H1 (cell line): ENCODE results near the gene SMC3. TPM values are rescaled to one million over a fixed set of nuclear protein-coding genes. Genes with fewer than 3 reads are reported as not detected.

Source experiments
- CTCF ChIA-PET: fragments of 300-600 bp; sonication (Branson Sonifier 250); formaldehyde crosslinking; loops from one replicate; lab custom pipeline; 2021; ENCODE audit not compliant: partially characterized antibody; lab: Charles Lee
- POLR2A ChIA-PET: fragments of 300-600 bp; sonication (Branson Sonifier 250); formaldehyde crosslinking; loops from one replicate; lab custom pipeline; 2021; ENCODE audit warnings: inconsistent platforms; ENCODE audit not compliant: partially characterized antibody; lab: Charles Lee
- DNase-seq, 2 experiments: peaks; one replicate each; pipeline versions ENCODE4 v3.0.0 to v3.0.0-alpha.2; 2010 to 2022; ENCODE audit warnings: low spot score in 2 of 2, low read depth in 1 of 2, mixed read lengths in 1 of 2
- FAIRE-seq: peaks from 2 replicates; lab custom pipeline; 2011; peaks lifted over from hg19 to GRCh38; lab: Jason Lieb, UNC
- H2AFZ ChIP-seq: 2 replicates; pipeline ENCODE4 v1.8.1; 2012; ENCODE audit warnings: low read length, inconsistent platforms
- H2AK5ac ChIP-seq: 2 replicates; pipeline ENCODE4 v1.6.1; 2013; ENCODE audit warnings: low read depth, low read length
- H2BK120ac ChIP-seq: replicated peaks from 2 replicates; pipeline ENCODE3; 2013; ENCODE audit warnings: low read depth, low read length, inconsistent platforms
- H2BK12ac ChIP-seq: 2 replicates; pipeline ENCODE4 v1.6.1; 2013; ENCODE audit warnings: low read depth, low read length
- H2BK15ac ChIP-seq: 2 replicates; pipeline ENCODE4 v1.6.1; 2013; ENCODE audit warnings: low read length
- H2BK20ac ChIP-seq: 2 replicates; pipeline ENCODE4 v1.6.1; 2013; ENCODE audit warnings: low read length
- H2BK5ac ChIP-seq: 2 replicates; pipeline ENCODE4 v1.6.1; 2013; ENCODE audit warnings: low read depth, low read length
- H3K14ac ChIP-seq: 2 replicates; pipeline ENCODE4 v1.6.1; 2013; ENCODE audit warnings: inconsistent platforms; ENCODE audit not compliant: insufficient read length
- H3K18ac ChIP-seq: 2 replicates; pipeline ENCODE4 v1.6.1; 2013; ENCODE audit warnings: low read length; ENCODE audit errors: extremely low read depth
- H3K23ac ChIP-seq: 2 replicates; pipeline ENCODE4 v1.6.1; 2013; ENCODE audit warnings: inconsistent platforms; ENCODE audit not compliant: insufficient read length
- H3K23me2 ChIP-seq: 2 replicates; pipeline ENCODE4 v1.6.1; 2013; ENCODE audit warnings: low read depth, low read length
- H3K27ac ChIP-seq: 2 replicates; pipeline ENCODE4 v1.6.1; 2011; ENCODE audit warnings: low read depth, low read length, inconsistent platforms
- H3K27me3 ChIP-seq, 4 experiments: replicated peaks in 1 of 4; 1 replicate in 1 of 4; 2 replicates in 3 of 4; pipeline versions ENCODE4 v1.6.1 to v1.8.1; 2011 to 2013; ENCODE audit warnings: low read length in 3 of 4, mild to moderate bottlenecking in 3 of 4, inconsistent platforms in 2 of 4, mixed read lengths in 2 of 4, moderate library complexity in 1 of 4; ENCODE audit not compliant: control insufficient read depth in 3 of 4, insufficient read depth in 3 of 4; ENCODE audit errors: extremely low read depth in 1 of 4
- H3K36me3 ChIP-seq, 4 experiments: 2 replicates each; pipeline versions ENCODE4 v1.6.1 to v1.8.1; 2011 to 2013; ENCODE audit warnings: mild to moderate bottlenecking in 4 of 4, low read length in 3 of 4, moderate library complexity in 2 of 4, control low read depth in 1 of 4, inconsistent platforms in 1 of 4; ENCODE audit not compliant: insufficient read depth in 4 of 4, control insufficient read depth in 2 of 4
- H3K4ac ChIP-seq: replicated peaks from 2 replicates; pipeline ENCODE3; 2013; ENCODE audit warnings: low read length, low read depth, mixed read lengths, inconsistent platforms; ENCODE audit not compliant: insufficient read length
- H3K4me1 ChIP-seq, 4 experiments: replicated peaks in 1 of 4; 1 replicate in 1 of 4; 2 replicates in 3 of 4; pipeline versions ENCODE4 v1.6.1 to v1.8.1; 2011 to 2013; ENCODE audit warnings: low read length in 3 of 4, inconsistent platforms in 2 of 4, mixed read lengths in 1 of 4; ENCODE audit not compliant: insufficient read depth in 4 of 4, control insufficient read depth in 3 of 4
- H3K4me2 ChIP-seq, 2 experiments: 2 replicates each; pipeline versions ENCODE4 v1.6.1 to v1.8.1; 2011 to 2013; ENCODE audit warnings: low read depth in 2 of 2, low read length in 2 of 2, control low read depth in 1 of 2, inconsistent platforms in 1 of 2, mild to moderate bottlenecking in 1 of 2; ENCODE audit not compliant: insufficient read depth in 1 of 2
- H3K4me3 ChIP-seq, 4 experiments: fragments of 200-600, 300-600 bp in 1 of 4; sonication (generic), shearing (Covaris generic), sonication (Bioruptor Twin) in 1 of 4; 2 replicates each; pipeline versions ENCODE4 v1.5.1 to v1.8.1; 2011 to 2016; ENCODE audit warnings: low read length in 4 of 4, low read depth in 3 of 4, control low read depth in 2 of 4, inconsistent platforms in 2 of 4, mild to moderate bottlenecking in 2 of 4, mixed read lengths in 1 of 4, moderate library complexity in 1 of 4; ENCODE audit not compliant: insufficient read depth in 2 of 4; ENCODE audit errors: extremely low read depth in 1 of 4
- H3K56ac ChIP-seq: replicated peaks from 2 replicates; pipeline ENCODE3; 2013; ENCODE audit warnings: low read depth, mild to moderate bottlenecking, mixed read lengths, low read length, inconsistent platforms; ENCODE audit not compliant: insufficient read length
- H3K79me1 ChIP-seq: 2 replicates; pipeline ENCODE4 v1.6.1; 2013; ENCODE audit warnings: low read depth, low read length, control low read depth
- H3K79me2 ChIP-seq, 2 experiments: 2 replicates each; pipeline versions ENCODE4 v1.6.1 to v1.8.1; 2012 to 2013; ENCODE audit warnings: low read length in 2 of 2, mild to moderate bottlenecking in 2 of 2, inconsistent platforms in 1 of 2; ENCODE audit not compliant: insufficient read depth in 2 of 2, control insufficient read depth in 1 of 2
- H3K9ac ChIP-seq, 4 experiments: replicated peaks in 1 of 4; 1 replicate in 1 of 4; 2 replicates in 3 of 4; pipeline versions ENCODE4 v1.6.1 to v1.8.1; 2011 to 2013; ENCODE audit warnings: low read depth in 3 of 4, low read length in 3 of 4, control low read depth in 2 of 4, mild to moderate bottlenecking in 2 of 4, moderate library complexity in 2 of 4, inconsistent platforms in 1 of 4; ENCODE audit errors: extremely low read depth in 1 of 4
- H3K9me3 ChIP-seq, 2 experiments: 2 replicates each; pipeline versions ENCODE4 v1.6.1 to v1.8.1; 2012 to 2013; ENCODE audit warnings: mild to moderate bottlenecking in 2 of 2, moderate library complexity in 2 of 2, control low read depth in 1 of 2, inconsistent platforms in 1 of 2, low read depth in 1 of 2, low read length in 1 of 2, mixed read lengths in 1 of 2; ENCODE audit not compliant: insufficient read depth in 2 of 2
- H4K20me1 ChIP-seq, 2 experiments: replicated peaks in 1 of 2; 2 replicates each; pipeline versions ENCODE3 to v1.8.1; 2011 to 2013; ENCODE audit warnings: inconsistent platforms in 2 of 2, low read length in 2 of 2, mild to moderate bottlenecking in 1 of 2; ENCODE audit not compliant: insufficient read depth in 2 of 2, control insufficient read depth in 1 of 2
- H4K5ac ChIP-seq: 2 replicates; pipeline ENCODE4 v1.6.1; 2013; ENCODE audit warnings: low read length, low read depth, mixed read lengths, inconsistent platforms; ENCODE audit not compliant: insufficient read length
- H4K8ac ChIP-seq: 2 replicates; pipeline ENCODE4 v1.8.0; 2013; ENCODE audit warnings: mild to moderate bottlenecking, moderate library complexity, low read length, inconsistent platforms; ENCODE audit not compliant: insufficient read depth; ENCODE audit errors: extremely low read depth
- H4K91ac ChIP-seq: replicated peaks from 2 replicates; pipeline ENCODE3; 2013; ENCODE audit warnings: low read length, mixed read lengths, inconsistent platforms; ENCODE audit not compliant: insufficient read length
- ASH2L ChIP-seq: fragments of 200-600, 300-600 bp; sonication (generic); IDR thresholded peaks from one replicate; pipeline ENCODE4 v1.7.1; 2017; ENCODE audit warnings: low read length
- CHD1 ChIP-seq: IDR thresholded peaks from 2 replicates; pipeline ENCODE4 v1.6.1; 2012; ENCODE audit warnings: low read depth, low read length, improper control_type of control experiment
- CREB1 ChIP-seq: IDR thresholded peaks from 2 replicates; pipeline ENCODE4 v1.6.1; 2012; ENCODE audit warnings: inconsistent platforms
- GABPA ChIP-seq: IDR thresholded peaks from 2 replicates; pipeline ENCODE4 v1.6.1; 2011; ENCODE audit warnings: mild to moderate bottlenecking, low read length, moderate library complexity, borderline replicate concordance; ENCODE audit not compliant: insufficient read depth
- HDAC6 ChIP-seq: IDR thresholded peaks from one replicate; pipeline ENCODE4 v1.7.1; 2012; ENCODE audit warnings: low read depth, mild to moderate bottlenecking, inconsistent platforms, low read length, moderate library complexity
- NANOG ChIP-seq: IDR thresholded peaks from 2 replicates; pipeline ENCODE4 v1.6.1; 2011; ENCODE audit warnings: low read length, low read depth, mild to moderate bottlenecking, inconsistent platforms; ENCODE audit not compliant: insufficient read depth, poor library complexity, severe bottlenecking
- NRF1 ChIP-seq: IDR thresholded peaks from 2 replicates; pipeline ENCODE4 v1.6.1; 2011; ENCODE audit warnings: mild to moderate bottlenecking, low read depth, low read length, improper control_type of control experiment
- POLR2A ChIP-seq, 2 experiments: IDR thresholded peaks; 1 replicate in 1 of 2; 2 replicates in 1 of 2; pipeline ENCODE4 v1.6.1; 2011; ENCODE audit warnings: low read depth in 2 of 2, low read length in 2 of 2, mild to moderate bottlenecking in 2 of 2; ENCODE audit errors: control extremely low read depth in 1 of 2
- POLR2AphosphoS5 ChIP-seq: IDR thresholded peaks from 2 replicates; pipeline ENCODE4 v1.6.1; 2011; ENCODE audit warnings: low read depth, low read length
- POU5F1 ChIP-seq: IDR thresholded peaks from 2 replicates; pipeline ENCODE4 v1.6.1; 2011; ENCODE audit warnings: low read depth, mild to moderate bottlenecking, low read length, moderate library complexity
- RFX5 ChIP-seq: IDR thresholded peaks from 2 replicates; pipeline ENCODE4 v1.6.1; 2011; ENCODE audit warnings: low read depth, low read length, improper control_type of control experiment, borderline replicate concordance
- SIRT6 ChIP-seq: IDR thresholded peaks from one replicate; pipeline ENCODE4 v1.7.1; 2012; ENCODE audit warnings: low read length, inconsistent platforms
- SIX5 ChIP-seq: IDR thresholded peaks from 2 replicates; pipeline ENCODE4 v1.6.1; 2011; ENCODE audit warnings: mild to moderate bottlenecking, low read depth, low read length
- TCF12 ChIP-seq: IDR thresholded peaks from 2 replicates; pipeline ENCODE4 v1.6.1; 2011; ENCODE audit warnings: low read depth, mild to moderate bottlenecking, low read length
- YY1 ChIP-seq: IDR thresholded peaks from 2 replicates; pipeline ENCODE4 v1.6.1; 2011; ENCODE audit warnings: low read depth, mild to moderate bottlenecking, low read length
- WGBS, 2 experiments: shearing (Covaris generic) in 1 of 2; methylation state at CpG; one replicate each; pipeline versions ENCODE4 v1.1.6 to v1.1.7; 2013 to 2015; ENCODE audit warnings: low lambda C conversion rate in 2 of 2, mixed read lengths in 2 of 2, inconsistent platforms in 1 of 2, low coverage in 1 of 2, missing lambda C conversion rate in 1 of 2; ENCODE audit not compliant: insufficient replicate concordance in 2 of 2, insufficient coverage in 1 of 2, insufficient read length in 1 of 2; ENCODE audit errors: extremely low coverage in 1 of 2, missing lambda C conversion rate in 1 of 2; 5-methylcytosine and 5-hydroxymethylcytosine counted together
- polyA plus RNA-seq, 7 experiments: library from polyadenylated mRNA; depleted of rRNA in 3 of 7; stranded (reverse) in 5 of 7; unstranded in 2 of 7; fragments of >200 nt in 5 of 7; fragments of 200-250 nt in 2 of 7; gene quantifications; 1 replicate in 5 of 7; 2 replicates in 1 of 7; 4 replicates in 1 of 7; pipeline versions ENCODE4 v1.2.1 to v1.2.3, GENCODE V29; 2011 to 2013; ENCODE audit warnings: missing spikeins in 2 of 7, mixed read lengths in 2 of 7
- total RNA-seq: library from RNA; stranded (reverse); fragmentation: NEBNext Ultra II Directional; extraction: Animal tissue kit (Norgen Biotek cat#: 25700); gene quantifications from 2 replicates; pipeline ENCODE4 v1.2.1, GENCODE V29; 2021

SMC3 gene
- total and polyA plus RNA-seq, 2 of the 8 experiments (the other 6 are each of a cell fraction or from before 2014, with no cell fraction given) = 12.7 to 93.4 TPM

- no peaks in the 10 kb centered on the region for H3K23me2 ChIP-seq
- no peak overlapping the region for H3K18ac ChIP-seq
- H4K8ac ChIP-seq = no peak overlapping the region
- no peak overlapping the region for H2AFZ ChIP-seq
- H4K5ac ChIP-seq = no peak overlapping the region
- H3K4me2 ChIP-seq = no peak overlapping the region
- no peak overlapping the region for H3K4ac ChIP-seq
- no peak overlapping the region for H2BK15ac ChIP-seq
- H4K20me1 ChIP-seq = peaks cover 0 to 2% of the 10 kb centered on the region in 2 experiments
- H3K79me2 ChIP-seq = no peaks in the 10 kb centered on the region
- no peak overlapping the region for H3K4me3 ChIP-seq
- no peak overlapping the region for H3K23ac ChIP-seq
- H2BK5ac ChIP-seq = no peak overlapping the region
- WGBS, 2 experiments = 95% methylated on average over 4 of the region's 4 CpGs; no CpG with 5 or more reads in 1 of the 2 experiments
- H3K27me3 ChIP-seq = no peaks in the 10 kb centered on the region
- ChIA-PET CTCF (interaction anchor here (1.5 to 8.1 kb wide), 3 partner anchors 13 to 262 kb away, joined by 3 to 50 read pairs (median 8); no protein-coding TSS in a partner anchor), POLR2A (interaction anchor here (1.0 kb wide), 1 partner anchor 294 kb away, joined by 3 read pairs; no protein-coding TSS in a partner anchor)
- H3K27ac ChIP-seq = no peak overlapping the region
- H3K56ac ChIP-seq = no peak overlapping the region
- H3K4me1 ChIP-seq = no peaks in the 10 kb centered on the region
- H3K9ac ChIP-seq = no peak overlapping the region
- H2BK12ac ChIP-seq = no peak overlapping the region
- no peak for TF ChIP-seq NRF1
- no peak for TF ChIP-seq TCF12
- no peak for TF ChIP-seq POU5F1
- no peak for TF ChIP-seq HDAC6
- no peak for TF ChIP-seq GABPA
- no peak for TF ChIP-seq NANOG
- no peak for TF ChIP-seq SIX5
- TF ChIP-seq CHD1 = no peak
- TF ChIP-seq POLR2AphosphoS5 = no peak
- no peak for TF ChIP-seq ASH2L
- TF ChIP-seq POLR2A (IDR thresholded peaks at IDR 0.05; ENCODE audit: control extremely low read depth in 1 of 2, low read depth in 2 of 2, low read length in 2 of 2) = no peak
- TF ChIP-seq CREB1 = no peak
- TF ChIP-seq RFX5 = no peak
- no peak for TF ChIP-seq YY1
- TF ChIP-seq SIRT6 = no peak
- DNase-seq (no peak), FAIRE-seq (no peak)
- no peak overlapping the region for H2BK120ac ChIP-seq
- H2BK20ac ChIP-seq = no peak overlapping the region
- no peak overlapping the region for H3K14ac ChIP-seq
- no peak overlapping the region for H2AK5ac ChIP-seq
- H3K36me3 ChIP-seq = peaks cover 14 to 86% (median 47%) of the 10 kb centered on the region in 4 experiments
- no peaks in the 10 kb centered on the region for H3K79me1 ChIP-seq
- no peak overlapping the region for H4K91ac ChIP-seq
- no peaks in the 10 kb centered on the region for H3K9me3 ChIP-seq
Observed at GRCh38 chr10:110601581-110601980, 34.1 kb downstream of the SMC3 start.
